GM18505 (cell line): ENCODE data around the gene HGF.

Source experiments
- ATAC-seq: cut with Tn5 transposase; IDR thresholded peaks from one replicate; pipeline ENCODE4 v1.9.1; 2021; ENCODE audit not compliant: unreplicated experiment
- POLR2A ChIP-seq: IDR thresholded peaks from 4 replicates; pipeline ENCODE4 v1.6.1; 2011; ENCODE audit warnings: borderline replicate concordance; ENCODE audit not compliant: insufficient read depth, insufficient read length; ENCODE audit errors: extremely low read depth

Gene HGF

DNA sequence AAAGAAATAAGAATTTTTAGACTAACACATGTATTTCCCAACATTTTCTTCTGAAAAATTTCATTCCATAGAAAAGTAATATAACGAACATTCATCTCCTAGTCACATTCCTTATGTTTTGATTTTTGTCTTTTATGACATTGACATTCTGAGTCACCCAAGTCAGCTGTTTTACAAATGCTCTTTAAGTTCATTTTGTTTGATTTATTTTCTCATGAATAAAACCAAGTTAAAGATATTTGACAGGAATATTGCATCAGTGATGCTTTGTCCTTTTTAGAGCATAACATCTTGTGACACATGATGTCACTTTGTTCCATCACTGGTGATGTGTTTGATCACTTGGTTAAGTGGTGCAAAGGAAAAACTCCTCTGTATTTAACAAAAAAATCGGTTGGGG is 48.4 kb downstream of the HGF start:
- no peak for TF ChIP-seq POLR2A
- ATAC-seq: no peak

DNA sequence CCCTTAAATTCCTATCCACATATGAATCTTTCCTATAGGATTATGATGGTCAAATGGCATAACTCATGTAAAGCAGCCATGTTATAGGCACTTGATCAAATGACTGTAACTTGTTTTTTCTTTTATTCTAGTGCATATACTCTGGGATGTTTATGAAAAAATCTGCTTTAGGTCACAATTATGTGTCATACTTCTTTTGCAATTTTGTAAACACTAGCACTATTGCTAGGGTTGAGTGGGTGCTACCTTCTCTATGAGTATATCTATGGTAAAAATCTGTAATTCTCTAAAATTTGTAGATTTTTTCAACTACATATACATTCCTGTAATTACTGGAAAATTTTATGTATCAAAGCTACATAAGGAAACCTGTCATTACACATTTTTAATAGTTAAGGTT is 50.0 kb downstream of the HGF start:
- TF ChIP-seq POLR2A: no peak
- no peak for ATAC-seq

DNA sequence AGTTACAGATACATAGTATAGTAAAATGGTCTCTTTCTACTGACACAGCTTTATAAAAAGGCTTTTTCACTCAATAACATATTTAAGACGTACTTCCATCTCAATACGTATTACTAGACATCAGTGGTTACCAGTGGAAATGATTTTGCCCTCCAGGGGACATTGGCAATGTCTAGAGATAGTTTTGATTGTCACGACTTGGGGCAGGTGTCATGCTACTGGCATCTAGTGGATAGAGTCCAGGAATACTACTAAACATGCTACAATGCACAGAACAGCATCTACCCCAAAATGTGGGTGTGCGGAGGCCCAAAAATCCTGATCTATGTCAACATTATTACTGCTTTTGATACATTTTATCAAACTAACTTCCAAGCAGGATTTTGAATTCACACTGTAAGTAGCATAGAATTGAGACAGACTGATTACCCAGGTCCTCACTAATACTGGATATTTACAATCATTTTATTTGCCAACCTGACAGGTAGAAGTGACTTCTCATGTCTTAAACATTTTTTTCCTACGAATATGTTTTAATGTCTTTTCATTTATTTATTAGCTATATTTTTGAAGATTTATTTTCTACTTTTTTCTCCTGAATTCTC is 53.8 kb downstream of the HGF start:
- no peak for TF ChIP-seq POLR2A
- ATAC-seq: no peak

DNA sequence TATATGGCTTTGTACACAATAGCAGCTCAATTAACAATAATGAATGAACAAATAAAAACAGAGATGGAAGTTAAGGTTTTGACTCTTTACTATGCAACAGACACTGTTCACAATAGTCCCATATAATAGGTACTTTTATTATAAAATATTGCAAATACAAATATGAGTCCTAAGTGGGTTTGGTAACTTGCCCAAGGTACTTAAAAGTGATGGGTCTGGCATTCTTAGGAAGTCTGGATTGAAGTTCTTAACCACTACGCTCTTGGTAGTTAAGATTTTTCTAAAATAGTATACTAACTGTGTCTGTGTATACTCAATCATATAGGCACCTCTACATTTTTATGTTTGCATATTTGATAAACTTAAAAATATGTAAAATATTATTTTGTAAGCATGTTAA is 55.5 kb downstream of the HGF start:
- TF ChIP-seq POLR2A: no peak
- no peak for ATAC-seq

DNA sequence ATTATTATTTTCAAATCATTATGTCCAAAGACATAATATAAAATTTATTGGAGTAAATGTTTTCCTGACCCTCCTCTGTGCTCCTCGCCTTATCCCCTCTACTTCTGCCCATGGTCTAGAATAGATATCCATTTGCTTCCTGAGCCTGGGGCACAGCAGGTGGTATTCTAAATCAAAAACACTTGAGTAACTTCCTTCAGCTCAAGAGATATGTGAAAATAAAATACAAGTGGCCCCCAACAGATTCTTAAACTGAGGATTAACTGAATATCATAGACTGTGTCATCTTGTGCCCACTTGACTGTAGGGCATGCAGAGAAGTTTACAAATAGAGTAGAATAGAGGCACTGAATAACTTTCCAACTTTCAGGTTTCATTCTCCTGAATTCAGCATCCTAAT is 59.1 kb downstream of the HGF start:
- ATAC-seq: no peak

DNA sequence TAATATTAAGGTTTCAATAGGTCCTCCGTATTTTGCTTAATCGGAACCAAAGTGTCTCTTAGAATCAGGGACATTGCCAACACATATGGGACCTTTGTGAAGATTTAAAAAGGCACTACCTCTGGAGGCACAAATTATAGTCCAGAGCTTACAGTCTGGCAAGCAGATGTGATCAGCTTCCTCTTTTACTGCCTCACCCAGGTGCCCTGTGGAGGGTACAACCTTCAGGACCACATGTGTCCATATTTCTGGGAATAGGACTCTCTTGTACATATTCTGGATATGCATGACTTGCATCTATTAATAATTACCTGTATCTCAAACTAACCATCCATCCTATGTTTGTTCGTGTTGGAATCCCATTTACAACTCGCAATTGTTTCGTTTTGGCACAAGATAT is 60.0 kb downstream of the HGF start:
- TF ChIP-seq POLR2A: no peak
- ATAC-seq: no peak

More for the DNA sequence above, 59.1 kb downstream of the HGF start:
- no peak for TF ChIP-seq POLR2A

DNA sequence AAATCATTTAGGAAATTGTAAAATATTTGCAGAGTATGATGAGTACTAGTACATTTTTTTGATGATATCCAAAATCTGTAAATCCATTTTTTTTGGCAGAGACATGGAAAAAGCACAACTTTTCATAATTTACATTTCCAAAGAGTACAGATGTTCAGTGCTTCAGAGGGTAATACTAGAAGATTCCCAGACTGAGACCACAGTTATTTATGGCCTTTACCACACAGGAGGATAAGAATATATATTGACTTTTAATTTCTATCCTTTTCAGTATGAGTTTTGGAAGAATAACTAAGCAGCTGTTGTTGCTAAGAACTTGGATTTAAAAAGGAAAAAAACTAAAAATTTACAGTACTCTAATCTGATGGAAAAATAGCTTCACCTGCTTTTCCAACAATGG is 61.9 kb downstream of the HGF start:
- no peak for ATAC-seq
- no peak for TF ChIP-seq POLR2A

DNA sequence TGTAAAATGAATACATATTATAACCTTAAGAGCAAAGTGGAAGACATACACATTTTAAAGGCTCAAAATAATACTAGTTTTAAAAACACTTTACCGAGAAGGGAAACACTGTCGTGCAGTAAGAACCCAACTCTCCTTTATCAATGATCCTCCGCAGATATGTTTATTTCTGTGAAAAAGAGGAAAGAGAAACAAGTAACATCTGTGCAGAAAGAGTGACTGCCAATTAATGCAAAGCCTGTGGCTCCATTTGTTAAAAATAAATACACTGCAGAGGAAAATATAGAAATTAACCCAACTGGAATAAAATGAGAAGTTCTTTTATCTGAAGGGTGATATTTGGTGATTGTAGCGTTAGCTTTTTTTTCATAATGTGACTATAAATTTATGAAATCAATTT is 62.7 kb downstream of the HGF start:
- no peak for ATAC-seq
- TF ChIP-seq POLR2A: no peak

DNA sequence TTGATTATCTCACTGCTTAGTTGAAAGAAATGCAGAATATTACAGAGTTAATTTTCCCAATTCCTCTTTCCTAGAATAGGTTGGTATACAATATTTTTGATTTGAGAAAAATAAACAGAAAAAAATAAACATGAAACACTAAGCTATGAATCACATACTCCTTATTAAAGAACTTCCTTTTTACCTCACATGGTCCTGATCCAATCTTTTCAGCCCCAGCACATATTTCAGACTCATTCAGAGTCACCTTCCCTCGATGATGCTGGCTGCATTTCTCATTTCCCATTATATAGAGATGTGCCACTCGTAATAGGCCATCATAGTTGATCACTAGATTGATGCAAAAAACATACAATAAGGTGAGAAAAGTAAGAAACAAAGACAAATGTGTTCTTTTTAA is 64.6 kb downstream of the HGF start:
- no peak for ATAC-seq

DNA sequence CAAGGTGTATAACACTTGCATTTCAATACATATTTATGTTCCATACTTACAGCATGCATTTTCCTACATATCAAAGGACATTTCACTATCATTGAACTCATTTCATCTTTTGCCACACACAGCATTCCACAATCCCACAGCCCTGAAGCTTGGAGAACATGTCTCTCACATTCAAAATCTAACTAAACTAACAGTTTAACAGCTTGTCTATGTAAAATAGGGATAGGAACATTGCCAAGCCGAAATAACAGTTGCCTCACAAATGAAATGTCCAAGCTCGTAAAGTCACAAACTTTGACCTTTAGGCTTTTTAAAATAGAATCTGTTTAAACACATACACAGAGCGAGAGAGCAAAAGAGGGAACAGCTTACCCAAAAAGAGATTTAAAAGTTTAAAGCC is 65.3 kb downstream of the HGF start:
- no peak for TF ChIP-seq POLR2A
- ATAC-seq: no peak

More for the DNA sequence above, 64.6 kb downstream of the HGF start:
- no peak for TF ChIP-seq POLR2A

DNA sequence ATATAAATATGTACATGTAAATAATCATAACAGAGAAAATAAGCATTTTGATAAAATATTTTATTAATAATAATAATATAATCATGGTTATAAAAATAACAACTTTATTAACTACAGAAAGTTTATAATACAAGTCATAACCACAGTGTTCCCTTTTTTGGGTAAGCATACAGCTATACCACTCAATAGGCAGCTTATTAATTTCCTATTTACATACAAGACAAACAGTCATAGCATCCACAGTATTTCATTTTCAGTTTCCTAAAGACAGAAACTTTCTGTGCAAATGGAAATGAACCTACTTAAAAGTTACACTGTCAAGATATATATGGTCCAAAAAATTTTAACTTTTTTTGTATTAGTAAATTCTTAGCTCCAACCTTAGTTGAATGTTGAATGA is 70.9 kb downstream of the HGF start:
- TF ChIP-seq POLR2A: no peak
- no peak for ATAC-seq

DNA sequence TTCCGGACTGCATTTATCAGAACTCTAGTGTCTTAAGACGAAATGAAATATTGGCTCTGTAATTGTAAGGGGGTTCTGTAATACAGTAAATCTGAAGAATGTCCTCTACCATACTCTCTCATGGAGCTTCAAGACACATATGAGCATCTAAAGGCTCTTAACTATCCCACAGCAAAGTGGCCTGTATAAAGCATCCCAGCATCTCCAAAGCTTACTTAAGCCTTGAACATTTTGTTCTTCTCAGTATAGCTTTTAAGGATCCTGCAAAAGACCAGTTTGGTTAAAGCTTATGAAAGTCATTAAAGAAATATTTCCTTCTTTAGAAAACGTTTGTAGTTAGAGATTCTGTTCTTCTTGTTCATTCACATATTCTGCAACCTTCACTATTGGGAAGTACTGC is 75.1 kb downstream of the HGF start:
- no peak for ATAC-seq
- no peak for TF ChIP-seq POLR2A

DNA sequence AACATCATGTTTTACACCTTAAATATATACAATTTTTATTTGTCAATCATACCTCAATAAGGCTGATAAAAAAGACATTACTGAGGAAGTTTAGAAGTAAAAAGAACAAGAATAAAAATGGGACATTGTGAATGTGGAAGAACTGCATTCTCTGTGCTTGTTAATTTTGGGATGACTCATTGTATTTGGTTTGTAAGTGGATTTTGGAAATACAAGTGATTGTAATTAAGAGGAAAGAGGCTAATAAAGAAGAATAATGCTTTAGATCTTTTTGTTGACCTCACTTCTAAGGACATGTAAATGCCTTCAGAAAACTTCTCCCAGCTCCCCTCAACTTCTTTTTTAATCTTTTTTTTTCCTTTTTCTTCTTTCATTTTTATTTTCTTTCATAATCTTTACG is 76.0 kb downstream of the HGF start:
- no peak for TF ChIP-seq POLR2A
- ATAC-seq: no peak

DNA sequence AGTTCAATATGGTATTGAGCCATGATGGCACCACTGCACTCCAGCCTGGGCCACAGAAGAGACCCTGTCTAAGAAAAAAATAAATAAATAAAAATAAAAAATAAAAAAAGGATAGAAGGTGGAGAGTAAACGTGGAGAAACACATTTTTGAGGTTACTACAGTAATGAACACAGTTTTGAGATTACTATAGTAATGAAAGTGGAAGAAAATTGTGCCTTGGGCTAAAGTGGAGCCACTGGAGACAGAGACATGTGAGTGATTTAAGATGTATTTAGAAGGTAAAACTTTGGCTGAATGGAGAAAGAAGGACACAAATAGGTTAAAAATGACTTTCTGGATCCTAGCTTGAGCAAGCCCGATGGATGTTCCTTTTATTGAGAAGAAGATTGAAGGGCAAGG is 76.8 kb downstream of the HGF start:
- no peak for ATAC-seq

DNA sequence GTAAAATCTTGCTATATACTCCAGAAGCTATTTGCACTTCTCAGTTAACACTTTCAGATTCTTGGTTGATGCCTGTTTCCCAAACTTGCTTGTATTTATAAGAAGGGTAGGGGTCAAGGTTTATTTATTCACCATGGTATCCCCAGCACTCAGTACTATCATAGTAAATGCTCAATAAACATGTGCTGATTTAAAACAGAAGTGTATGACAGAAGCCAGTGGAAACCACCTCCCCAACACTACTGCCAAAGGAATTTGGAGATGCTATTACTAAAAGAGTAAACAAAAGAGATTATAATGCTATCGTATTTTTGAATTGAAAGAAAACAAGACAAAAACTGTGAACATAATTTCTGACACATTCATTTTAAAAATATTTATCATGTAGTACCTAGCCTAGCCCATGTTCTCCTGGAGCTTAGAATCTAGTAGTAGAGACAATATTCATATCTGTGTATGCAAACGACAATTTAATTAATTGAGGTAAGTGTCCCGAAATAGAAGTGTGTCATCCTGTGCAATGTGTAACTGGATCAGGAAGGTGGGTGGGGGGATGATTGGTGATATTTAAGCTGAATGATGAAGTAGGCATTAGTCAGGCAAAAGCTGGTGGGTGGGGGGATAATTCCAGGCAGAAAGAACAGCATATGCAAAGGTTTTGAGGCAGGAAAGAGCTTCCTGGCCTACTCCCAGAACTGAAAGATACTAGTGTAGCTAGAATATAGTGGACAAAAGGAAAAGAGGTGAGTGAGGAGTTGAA is 77.5 kb downstream of the HGF start:
- no peak for TF ChIP-seq POLR2A
- no peak for ATAC-seq

More for the DNA sequence above, 76.8 kb downstream of the HGF start:
- TF ChIP-seq POLR2A: no peak

DNA sequence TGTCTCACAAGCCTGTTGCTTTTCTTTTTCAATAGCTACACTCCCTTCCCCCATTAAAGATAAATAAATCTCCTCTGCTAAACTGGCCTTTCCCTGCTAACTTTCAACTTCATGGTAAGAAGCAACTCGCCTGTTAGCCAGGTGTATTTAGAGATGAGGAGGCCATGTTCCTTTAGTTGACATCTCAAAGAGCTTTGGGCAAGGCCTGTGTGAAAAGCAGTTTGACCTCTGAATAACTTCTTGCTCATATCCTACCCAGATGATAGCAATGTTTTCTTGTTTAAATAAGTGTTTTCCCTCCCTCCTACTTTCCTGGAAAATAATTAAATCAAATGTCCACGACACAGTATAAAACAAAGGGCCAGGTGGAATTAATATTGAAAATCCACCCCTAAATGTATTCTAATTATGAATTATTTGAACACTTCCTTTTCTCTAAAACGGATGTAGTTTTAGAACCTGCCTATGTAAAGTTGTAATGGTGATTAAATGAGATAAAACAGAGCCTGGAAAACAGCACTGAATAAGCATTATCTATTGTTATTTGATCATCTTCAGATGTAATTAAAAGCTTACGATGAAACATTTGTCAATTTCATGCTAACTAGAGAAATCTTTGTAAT is 78.5 kb downstream of the HGF start:
- no peak for TF ChIP-seq POLR2A
- ATAC-seq: no peak
